SKM-1 treated with dmso at 0.1 percent for 144 hours (cell line): ENCODE data around the gene RIC8B.

Experiments used
- DNase-seq: peaks from one replicate; lab custom pipeline; 2025; ENCODE audit not compliant: unreplicated experiment; lab: John Stamatoyannopoulos, UW

The RIC8B gene

GRCh38 chr12:106866426-106867080 is 92.1 kb downstream of the RIC8B start:
- DNase-seq: no peak

- DNase-seq: no peak
These were observed 93.2 kb downstream of the RIC8B start for GRCh38 chr12:106867651-106868050.

GRCh38 chr12:106868982-106869700 is 94.7 kb downstream of the RIC8B start:
- no peak for DNase-seq

- no peak for DNase-seq
These were observed 95.6 kb downstream of the RIC8B start for GRCh38 chr12:106870116-106870515.

GRCh38 chr12:106871477-106871876 is 97.0 kb downstream of the RIC8B start:
- DNase-seq: no peak

- no peak for DNase-seq
These were observed 99.5 kb downstream of the RIC8B start for GRCh38 chr12:106873983-106874382.

GRCh38 chr12:106878804-106879203 is 104.3 kb downstream of the RIC8B start:
- DNase-seq: no peak

GRCh38 chr12:106879612-106880011 is 105.1 kb downstream of the RIC8B start:
- DNase-seq: no peak

- DNase-seq: no peak
These were observed 108.9 kb downstream of the RIC8B start for GRCh38 chr12:106883426-106883825.

- no peak for DNase-seq
These were observed 110.5 kb downstream of the RIC8B start for GRCh38 chr12:106885026-106885425.

GRCh38 chr12:106885541-106886249 is 111.2 kb downstream of the RIC8B start:
- DNase-seq: no peak

- DNase-seq: no peak
These were observed 112.5 kb downstream of the RIC8B start for GRCh38 chr12:106886932-106887331.

- no peak for DNase-seq
These were observed 114.0 kb downstream of the RIC8B start for GRCh38 chr12:106888348-106888970.

- DNase-seq: no peak
These were observed 114.8 kb downstream of the RIC8B start for GRCh38 chr12:106889326-106889725.

- DNase-seq: no peak
These were observed 115.6 kb downstream of the RIC8B start for GRCh38 chr12:106889950-106890626.

- DNase-seq: no peak
These were observed 117.6 kb downstream of the RIC8B start for GRCh38 chr12:106892075-106892474.

- DNase-seq: no peak
These were observed 119.0 kb downstream of the RIC8B start for GRCh38 chr12:106893451-106893850.

GRCh38 chr12:106894774-106895173 is 120.3 kb downstream of the RIC8B start:
- DNase-seq: no peak

- DNase-seq: no peak
These were observed 122.1 kb downstream of the RIC8B start for GRCh38 chr12:106896603-106897002.

GRCh38 chr12:106897082-106897481 is 122.6 kb downstream of the RIC8B start:
- no peak for DNase-seq
